ENCODE measurements around the gene KRT26.
"Not testable (repeated sequence)": the region's sequence is repeated elsewhere in the genome, so short reads cannot be mapped to it uniquely, and the experiment has no call there.

The KRT26 gene

DNA sequence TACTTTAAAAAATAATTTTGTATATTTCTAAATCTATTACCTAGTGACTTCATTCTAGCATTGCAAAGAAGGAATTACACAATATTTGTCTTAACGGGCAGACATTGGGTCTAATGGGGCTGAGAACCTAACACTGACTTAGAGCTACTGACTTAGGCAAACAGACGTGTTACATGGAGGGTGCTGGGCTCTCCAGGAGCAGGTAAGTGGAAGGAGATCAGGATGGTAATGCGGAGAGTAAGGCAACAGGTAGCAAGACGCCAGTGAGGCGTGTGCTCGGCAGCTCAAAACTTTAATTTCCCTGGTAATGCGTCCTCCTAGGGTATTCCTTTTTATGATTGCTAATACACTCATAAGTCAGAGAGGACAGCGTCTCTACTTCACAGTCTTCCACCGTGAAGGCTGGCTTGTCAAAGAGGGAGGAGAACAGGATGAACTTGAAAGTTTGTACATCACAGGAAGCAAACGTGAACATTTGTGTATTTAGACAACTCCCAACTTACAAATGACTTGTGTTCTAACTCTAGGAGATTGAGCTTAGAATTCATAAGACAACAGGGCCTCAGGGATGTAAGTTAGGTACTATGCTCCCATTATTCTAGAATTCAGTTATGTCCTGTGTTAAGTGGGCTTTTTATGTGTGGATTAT, 23.1 kb upstream of the KRT26 start:
- in situ Hi-C loops (cut with MboI; ENCODE audit: low sequenced_read_pairs): no loop called here

DNA sequence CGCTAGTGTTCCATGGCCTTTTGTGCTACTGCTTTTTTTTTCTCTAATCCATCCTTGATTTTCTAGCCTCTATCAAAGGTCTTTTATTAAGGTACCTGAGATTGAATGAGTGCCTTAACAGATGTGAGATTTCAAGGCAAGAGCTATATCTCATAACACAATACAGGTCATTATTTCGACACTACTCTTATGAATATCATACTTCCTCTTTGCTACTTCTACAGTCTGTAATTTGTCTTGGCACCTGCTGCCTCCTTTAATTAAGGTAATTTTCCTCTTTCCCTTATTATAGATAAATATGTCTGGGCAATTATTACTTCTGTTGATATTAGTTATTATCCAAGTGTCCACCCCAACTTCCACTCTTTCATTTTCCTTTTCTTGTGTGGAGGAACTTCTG, 22.5 kb upstream of the KRT26 start:
- in situ Hi-C loops (cut with MboI; ENCODE audit: low sequenced_read_pairs): no loop called here

DNA sequence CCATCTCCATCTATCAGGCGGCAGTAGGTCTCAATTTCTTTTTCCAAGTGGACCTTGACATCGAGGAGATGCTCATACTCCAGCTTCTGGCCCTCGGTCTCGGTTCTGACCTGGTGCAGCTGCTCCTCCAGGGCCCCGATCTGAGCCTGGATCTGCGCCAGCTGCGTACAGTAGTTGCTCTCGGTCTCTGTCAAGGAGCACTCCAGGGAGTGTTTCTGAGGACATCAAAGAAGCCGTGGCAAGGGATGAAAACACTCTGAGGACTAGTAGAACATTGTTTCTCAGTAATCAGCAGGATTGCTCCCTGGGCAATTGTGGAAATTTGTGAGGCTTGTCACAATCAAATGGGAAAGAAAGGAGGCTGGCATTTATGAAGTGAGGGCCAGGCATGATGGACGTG, 21.8 kb upstream of the KRT26 start:
- in situ Hi-C loops (cut with MboI; ENCODE audit: low sequenced_read_pairs): no loop called here

DNA sequence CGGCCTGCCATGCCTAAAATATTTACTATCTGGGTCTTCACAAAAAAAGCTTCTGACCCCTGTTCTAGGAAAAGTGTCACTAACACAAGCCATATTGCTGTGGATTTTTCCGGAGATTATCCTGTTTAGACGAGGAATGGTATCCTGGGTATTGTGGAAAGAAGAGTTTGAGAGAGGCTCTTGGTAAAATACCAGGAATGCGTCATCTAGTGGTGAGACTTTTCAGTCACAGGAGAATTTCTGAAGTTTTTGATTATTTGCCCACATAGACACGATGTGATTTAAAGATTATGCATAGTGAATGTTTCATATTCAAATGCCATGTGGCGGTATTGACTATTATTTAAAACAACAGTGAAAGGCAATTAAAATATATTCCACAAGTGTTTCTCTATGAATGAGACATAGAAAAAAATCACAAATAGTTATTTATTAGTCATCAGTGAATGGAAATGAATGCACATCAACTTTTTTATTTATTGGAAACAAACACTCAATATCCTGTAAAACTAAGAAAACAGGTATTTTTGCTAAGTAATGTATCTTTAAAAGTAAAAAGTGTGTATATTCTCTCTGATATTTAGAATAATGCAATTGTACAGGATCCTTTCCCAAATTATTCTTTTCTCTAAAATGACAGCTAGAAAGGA, 19.9 kb upstream of the KRT26 start:
- in situ Hi-C loops (cut with MboI; ENCODE audit: low sequenced_read_pairs): no loop called here

DNA sequence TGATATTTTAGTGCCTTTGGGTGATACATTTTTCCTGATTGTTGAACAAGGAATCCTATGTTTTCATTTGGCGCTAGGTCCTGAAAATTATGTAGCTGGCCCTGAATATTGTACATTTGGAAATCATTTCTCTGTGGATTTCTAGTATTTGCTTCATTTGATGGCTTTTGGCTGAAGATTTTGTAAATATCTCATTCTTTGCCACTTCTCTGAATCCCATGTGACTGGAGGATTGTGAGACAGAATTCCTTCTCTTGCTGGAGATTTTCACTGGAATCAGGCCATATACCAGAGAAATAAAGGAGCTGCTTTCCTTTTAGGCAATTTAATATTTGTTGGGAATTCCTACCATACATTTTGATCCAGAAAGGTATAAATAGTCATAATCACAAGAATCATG, 19.1 kb upstream of the KRT26 start:
- in situ Hi-C loops (cut with MboI; ENCODE audit: low sequenced_read_pairs): no loop called here

DNA sequence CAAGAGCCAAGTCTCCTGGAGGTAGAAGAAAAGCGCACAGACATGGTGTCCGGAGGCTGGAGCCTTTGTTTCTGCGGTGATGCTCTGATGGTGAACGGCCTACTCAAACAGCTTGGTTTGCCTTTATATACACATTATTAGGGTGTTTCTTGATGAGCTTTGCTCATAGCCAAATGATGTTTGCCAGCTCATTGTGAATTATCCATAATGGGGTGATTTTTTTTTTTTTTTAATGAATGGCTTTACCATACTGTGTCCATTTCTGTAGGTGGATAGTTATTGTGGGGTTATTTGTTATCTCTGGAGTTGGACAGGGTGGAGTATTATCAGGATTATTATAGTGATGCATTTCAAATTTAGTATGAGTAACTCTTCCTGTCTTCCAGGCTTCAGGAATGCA, 10.4 kb upstream of the KRT26 start, which contains the start of gene KRT27:
Gene KRT27 (minus strand): TSS at position 101 of the 400 bp plus-strand sequence. CDS start 57 bp downstream, at position 44.
- in situ Hi-C loops (cut with MboI; ENCODE audit: low sequenced_read_pairs): no loop called here

DNA sequence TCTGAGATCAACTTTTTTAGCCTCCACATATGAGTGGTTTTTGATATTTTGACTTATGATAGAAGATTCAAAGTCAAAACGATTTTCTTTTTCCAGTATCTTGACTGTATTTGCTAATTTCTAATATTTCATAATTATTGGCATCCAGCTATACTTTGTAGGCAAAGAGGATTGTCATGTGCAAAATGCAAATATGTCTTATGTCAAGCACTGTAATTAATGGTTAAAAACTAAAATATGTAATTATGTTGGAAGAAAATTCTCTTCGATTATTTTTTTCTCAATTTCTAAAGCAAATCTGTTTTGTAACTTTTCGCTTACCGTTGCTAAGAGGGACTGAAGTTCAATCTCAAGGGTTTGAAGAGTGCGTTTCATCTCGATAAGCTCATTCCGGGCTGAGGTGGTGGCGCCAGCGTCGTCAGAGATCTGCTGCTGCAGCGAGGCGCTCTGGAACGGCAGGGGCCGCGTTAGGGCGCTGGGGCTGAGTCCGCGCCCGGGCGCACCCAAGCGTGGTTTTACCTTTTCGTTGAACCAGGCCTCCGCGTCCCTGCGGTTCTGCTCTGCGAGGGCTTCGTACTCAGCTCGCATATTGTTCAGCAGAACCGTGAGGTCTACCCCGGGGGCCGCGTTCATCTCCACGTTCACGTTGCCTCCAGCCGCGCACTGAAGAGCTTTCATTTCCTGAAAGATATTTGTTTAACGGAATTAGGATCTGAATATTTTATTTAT, 7.3 kb upstream of the KRT26 start:
- in situ Hi-C loops (cut with MboI; ENCODE audit: low sequenced_read_pairs): no loop called here

DNA sequence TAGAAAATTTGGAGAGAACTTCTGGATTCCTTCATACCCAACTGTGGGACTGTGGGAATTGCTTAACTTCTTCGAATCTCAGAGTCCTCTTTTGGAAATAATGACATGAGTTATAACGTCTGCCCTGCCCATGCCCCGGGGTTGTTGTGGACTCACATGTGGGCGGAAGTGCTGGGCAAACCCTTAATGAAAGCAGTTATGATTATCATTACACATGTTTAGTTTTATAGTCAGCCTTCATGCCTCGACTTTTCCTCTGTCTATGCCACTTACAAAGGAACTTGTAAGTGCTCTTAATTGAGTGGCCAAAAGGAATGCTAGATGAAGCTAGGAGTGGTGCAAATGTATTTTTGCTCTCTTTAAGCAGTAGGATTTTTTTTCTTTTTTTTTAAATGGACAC, 6.5 kb upstream of the KRT26 start:
- in situ Hi-C loops (cut with MboI; ENCODE audit: low sequenced_read_pairs): no loop called here

DNA sequence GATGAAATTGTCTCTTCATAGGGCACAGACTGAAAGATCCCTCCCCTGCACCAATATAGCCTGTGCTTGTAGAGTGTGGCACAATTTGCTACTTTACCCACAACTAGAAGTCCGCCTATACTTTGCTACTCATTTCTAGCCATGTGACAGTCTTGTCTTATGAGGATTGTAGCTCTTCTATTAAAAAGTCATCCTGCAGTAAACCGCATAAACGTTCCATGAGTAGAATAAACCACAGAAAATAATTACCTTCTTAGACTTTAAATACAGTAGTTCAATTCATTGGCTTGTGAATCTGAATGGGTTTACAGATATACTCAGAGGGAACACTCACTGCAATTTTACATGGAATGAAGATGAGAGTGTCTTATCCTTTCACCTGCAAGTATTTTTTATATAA, 6.0 kb upstream of the KRT26 start:
- in situ Hi-C loops (cut with MboI; ENCODE audit: low sequenced_read_pairs): no loop called here

DNA sequence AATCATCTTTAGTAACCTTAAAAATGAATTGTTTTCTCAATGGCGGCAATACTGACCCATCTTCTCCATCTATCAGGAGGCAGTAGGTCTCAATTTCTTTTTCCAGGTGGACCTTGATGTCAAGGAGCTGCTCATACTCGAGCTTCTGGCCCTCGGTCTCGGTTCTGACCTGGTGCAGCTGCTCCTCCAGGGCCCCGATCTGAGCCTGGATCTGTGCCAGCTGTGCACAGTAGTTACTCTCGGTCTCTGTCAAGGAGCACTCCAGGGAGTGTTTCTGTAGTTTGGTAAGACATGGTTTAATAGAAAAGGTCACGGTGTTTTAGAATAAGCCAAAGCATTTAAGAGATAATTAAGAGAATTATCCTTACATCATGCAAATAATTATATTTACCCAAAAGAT, 5.5 kb upstream of the KRT26 start:
- in situ Hi-C loops (cut with MboI; ENCODE audit: low sequenced_read_pairs): no loop called here

DNA sequence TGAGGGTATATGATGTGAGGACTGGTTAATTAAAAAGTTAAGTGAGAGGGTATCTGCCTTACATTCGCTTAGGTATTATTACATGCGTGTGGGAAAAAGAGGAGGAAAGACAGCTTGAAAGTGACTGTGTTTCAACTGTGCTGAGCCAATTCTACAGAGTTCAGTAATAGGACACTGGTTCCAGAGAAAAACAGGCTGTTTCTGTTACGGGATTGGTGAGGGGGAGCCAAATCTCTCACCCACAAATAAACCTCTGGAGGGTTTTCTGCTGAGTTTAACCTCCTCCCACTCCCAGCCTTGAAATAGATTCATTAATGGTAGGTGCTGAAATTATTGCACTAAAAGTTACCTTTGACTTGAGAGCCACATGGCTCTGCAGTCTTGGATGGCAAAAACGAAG, 3.9 kb upstream of the KRT26 start:
- in situ Hi-C loops (cut with MboI; ENCODE audit: low sequenced_read_pairs): no loop called here

DNA sequence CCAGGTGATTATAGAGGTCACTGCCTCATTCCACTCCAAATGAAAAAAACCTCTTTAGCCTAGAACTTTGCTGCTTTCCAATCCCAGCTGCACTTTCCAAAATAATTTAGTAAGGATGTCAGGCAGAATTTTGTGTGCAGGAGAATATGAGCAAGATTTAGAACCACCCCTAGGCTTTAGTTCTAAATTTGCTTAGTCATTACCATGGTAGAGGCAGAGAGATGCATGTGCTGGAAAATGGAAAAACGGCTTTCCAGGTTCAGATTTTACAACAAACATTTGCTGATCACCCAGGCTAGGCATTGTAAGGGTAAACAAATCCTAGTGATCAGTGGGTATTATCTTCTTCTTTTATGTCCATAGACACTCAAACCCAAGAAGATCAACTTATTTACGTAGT, 6.3 kb downstream of the KRT26 start:
- in situ Hi-C loops (cut with MboI; ENCODE audit: low sequenced_read_pairs): no loop called here

DNA sequence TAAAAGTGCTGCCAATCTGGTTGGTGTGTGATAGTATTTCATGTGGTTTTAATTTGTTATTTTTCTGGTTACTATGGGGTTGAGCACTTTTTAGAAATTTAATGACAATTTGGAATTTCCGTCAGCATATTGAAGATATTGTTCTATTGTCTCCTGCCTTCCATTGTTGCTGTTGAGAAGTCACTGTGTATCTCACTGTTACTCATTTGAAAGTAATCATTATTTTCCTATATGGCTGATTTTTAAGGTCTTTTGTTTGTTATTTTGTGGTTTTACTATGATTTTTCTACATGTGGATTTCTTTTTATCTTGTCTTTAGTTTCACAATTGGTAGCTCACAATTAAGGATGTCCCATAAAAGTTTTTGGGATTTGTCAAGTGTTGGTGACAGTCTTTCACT, 8.2 kb downstream of the KRT26 start:
- in situ Hi-C loops (cut with MboI; ENCODE audit: low sequenced_read_pairs): no loop called here

DNA sequence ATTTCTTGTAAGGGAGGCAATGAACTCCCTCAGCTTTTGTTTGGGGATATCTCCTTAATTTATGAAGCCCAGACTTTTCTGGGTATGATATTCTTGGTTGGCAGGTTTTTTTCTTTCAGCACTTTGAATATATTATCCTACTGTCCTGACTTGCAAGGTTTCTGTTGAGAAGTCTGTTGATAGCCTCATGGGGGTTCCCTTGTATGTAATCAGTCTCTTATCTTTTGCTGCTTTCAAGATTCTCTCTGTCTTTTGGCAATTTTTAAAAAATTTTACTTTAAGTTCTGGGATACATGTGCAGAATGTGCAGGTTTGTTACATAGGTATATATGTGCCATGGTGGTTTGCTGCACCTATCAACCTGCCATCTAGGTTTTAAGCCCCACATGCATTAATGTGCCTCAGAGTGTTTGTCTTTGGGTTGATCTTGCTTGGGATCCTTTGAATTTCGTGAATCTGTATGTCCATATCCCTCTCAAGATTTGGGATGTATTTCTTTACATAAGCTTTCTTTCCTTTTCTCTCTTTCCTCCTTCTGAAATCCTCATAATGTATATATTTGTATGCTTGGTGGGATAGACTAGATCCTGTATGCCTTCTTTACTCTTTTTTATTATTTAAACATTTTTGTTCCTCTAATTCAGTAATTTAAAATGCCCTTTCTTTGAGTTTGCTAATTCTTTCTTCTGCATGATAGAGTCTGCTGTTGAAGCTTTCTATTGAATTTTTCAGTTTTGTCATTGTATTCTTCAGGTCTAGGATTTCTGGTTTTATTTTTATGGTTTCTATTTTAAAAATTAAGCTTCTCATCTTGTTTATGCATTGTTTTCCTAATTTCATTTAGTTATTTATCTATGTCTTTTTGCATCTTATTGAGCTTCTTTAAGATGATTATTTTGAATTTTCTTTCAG, 11.6 kb downstream of the KRT26 start:
- in situ Hi-C loops (cut with MboI; ENCODE audit: low sequenced_read_pairs): no loop called here

DNA sequence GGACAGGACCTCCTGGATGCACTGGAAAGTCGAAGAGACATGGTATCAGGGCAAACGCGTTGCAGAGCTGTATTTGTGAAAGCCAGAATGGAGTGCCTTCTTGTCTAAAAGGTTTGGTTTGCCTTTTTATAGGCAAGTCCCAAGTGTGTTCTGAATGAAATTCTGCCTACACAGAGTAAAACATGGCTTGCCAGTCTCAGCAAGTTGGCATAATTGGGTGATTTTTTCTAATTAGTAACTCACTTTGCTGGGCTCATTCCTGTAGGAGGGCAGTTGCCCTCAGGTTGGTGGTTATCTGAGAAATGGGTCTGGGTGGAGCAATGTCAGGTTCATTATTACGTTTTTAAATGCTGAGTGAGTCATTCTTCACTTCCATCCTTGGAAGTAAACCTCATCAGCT, 16.8 kb downstream of the KRT26 start, which contains the start of gene KRT25:
Gene KRT25 (minus strand): TSS at position 101 of the 400 bp plus-strand sequence. CDS start 60 bp downstream, at position 41.
- in situ Hi-C loops (cut with MboI; ENCODE audit: low sequenced_read_pairs): no loop called here

DNA sequence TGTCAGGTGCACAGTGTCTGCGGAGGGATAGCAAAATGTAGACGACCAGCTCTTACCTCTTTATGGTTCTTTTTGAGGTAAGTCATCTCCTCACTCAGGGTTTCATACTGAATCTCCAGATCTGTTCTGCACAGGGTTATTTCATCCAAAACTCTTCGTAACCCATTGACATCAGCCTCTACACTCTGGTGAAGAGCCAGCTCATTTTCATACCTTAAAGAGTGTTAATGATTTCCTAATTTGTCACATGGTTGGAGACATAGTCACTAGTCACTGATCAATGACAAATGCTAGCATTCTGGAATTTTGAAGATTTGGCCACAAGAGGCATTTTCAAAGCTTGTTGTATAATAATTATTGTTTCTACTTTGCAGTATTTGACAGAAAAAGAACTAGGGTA, 18.2 kb downstream of the KRT26 start:
- in situ Hi-C loops (cut with MboI; ENCODE audit: low sequenced_read_pairs): no loop called here

DNA sequence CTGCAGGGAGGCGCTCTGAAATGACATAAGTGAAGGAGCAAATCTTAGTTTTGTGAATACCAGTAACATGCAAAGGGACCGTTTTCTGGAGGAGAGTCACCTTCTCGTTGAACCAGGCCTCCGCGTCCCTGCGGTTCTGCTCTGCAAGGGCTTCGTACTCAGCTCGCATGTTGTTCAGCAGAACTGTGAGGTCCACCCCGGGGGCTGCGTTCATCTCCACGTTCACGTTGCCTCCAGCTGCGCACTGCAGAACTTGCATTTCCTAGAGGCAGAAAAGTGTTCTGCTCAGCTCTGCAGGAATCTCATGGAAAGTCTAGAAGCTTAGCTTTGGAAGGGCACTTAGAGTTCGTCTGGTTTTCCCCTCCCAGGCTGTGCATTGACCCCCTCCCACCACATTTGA, 20.9 kb downstream of the KRT26 start:
- in situ Hi-C loops (cut with MboI; ENCODE audit: low sequenced_read_pairs): no loop called here

DNA sequence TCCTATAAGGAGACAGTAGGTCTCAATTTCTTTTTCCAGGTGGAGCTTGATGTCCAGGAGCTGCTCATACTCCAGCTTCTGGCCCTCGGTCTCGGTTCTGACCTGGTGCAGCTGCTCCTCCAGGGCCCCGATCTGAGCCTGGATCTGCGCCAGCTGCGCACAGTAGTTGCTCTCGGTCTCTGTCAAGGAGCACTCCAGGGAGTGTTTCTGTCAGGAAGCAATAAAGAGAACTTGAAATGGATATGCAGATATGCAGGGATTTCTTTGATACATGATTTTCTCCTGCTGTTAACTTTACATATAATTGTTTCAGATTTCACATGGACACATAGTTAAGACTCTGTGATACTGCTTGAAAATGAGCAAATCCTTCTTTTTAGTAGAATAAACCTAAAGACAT, 21.6 kb downstream of the KRT26 start:
- in situ Hi-C loops (cut with MboI; ENCODE audit: low sequenced_read_pairs): no loop called here

DNA sequence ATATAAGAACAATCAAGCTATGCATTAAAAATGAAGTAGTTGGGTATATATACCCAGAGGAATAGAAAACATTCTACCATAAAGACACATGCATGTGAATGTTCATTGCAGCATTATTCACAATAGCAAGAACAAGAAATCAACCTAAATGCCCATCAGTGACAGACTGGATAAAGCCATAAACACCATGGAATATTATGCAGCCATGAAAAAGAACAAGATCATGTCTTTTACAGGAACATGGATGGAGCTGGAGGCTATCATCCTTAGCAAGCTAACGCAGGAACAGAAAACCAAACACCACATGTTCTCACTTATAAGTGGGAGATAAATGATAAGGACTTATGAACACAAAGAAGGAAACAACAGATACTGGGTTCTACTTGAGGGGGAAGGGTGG, 23.3 kb downstream of the KRT26 start:
- in situ Hi-C loops (cut with MboI; ENCODE audit: low sequenced_read_pairs): not testable (repeated sequence)

DNA sequence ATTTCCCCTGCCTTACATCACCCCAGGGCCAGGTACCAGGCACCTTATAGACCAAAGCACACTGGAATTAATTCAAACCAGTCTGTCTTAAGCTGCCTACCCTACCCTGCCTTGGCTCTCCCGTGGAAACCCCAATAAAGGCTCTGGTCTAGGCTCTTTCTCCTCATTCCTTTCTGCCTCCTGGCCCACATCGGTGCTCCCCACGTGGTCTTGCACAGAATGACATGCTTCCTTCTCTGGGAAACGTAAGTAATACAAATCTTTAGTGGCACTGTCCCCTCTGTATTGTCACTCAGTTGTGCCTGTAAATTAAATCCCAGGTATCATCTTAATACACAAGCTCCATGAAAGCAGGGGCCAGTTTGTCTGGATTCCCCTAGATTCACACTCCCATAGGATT, 33.4 kb downstream of the KRT26 start:
- in situ Hi-C loops (cut with MboI; ENCODE audit: low sequenced_read_pairs): no loop called here

DNA sequence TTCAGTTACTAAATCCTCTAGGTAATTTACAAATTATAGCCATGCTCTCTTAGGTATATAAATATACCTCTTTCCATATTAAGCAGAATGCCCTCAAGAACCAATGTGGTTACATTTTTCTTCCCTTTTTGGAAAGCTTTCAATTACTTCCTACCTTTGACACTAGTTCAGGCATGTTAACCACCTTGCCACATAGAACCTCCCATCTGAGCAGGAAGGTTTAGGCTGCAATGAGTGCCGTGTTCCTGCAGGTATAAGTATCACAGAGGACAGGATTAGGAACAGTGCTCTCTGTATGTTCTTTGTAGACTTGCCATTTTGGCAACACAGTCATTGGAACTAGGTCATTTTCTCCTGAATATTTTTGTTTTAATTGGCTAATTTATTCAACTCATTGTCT, 37.0 kb downstream of the KRT26 start:
- in situ Hi-C loops (cut with MboI; ENCODE audit: low sequenced_read_pairs): no loop called here

Measured in hTERT RPE-1 (cell line).